ENCODE data around the gene LRRC45. TPM values are rescaled to one million over a fixed set of nuclear protein-coding genes. Genes with fewer than 3 reads are reported as not detected.

Gene LRRC45
- total RNA-seq, 1 experiment from 2014 or later, result 41.5 TPM

GRCh38 chr17:82008941-82009405, 14.1 kb upstream of the LRRC45 start:
- ChIA-PET CTCF (interaction anchor here (0.6 kb wide), 1 partner anchor 54 kb away, joined by 5 read pairs; no protein-coding TSS in a partner anchor), POLR2A (ENCODE audit: unreplicated experiment) (interaction anchor here (0.6 kb wide), 1 partner anchor 11 kb away, joined by 13 read pairs; no protein-coding TSS in a partner anchor)
- no peaks in the 10 kb centered on the region for H3K27me3 ChIP-seq (ENCODE audit: insufficient read depth, low read depth)
- peaks cover 5% of the 10 kb centered on the region for H3K4me1 ChIP-seq (replicated peaks; ENCODE audit: insufficient read depth)
- no TSS peak for BruUV-seq (replicated peaks)
- TF ChIP-seq EZH2 (IDR thresholded peaks at IDR 0.05; ENCODE audit: low read depth) (no peak), CTCF (conservative IDR thresholded peaks at IDR 0.05) (no peak)
- H3K4me2 ChIP-seq, result no peak overlapping the region
- H3K36me3 ChIP-seq (ENCODE audit: low read depth), result no peaks in the 10 kb centered on the region
- H3K79me2 ChIP-seq (ENCODE audit: low read depth), result no peaks in the 10 kb centered on the region
- DNase-seq, result no peak
- H3F3A ChIP-seq (ENCODE audit: insufficient read depth, low read depth), result no peaks in the 10 kb centered on the region
- no peaks in the 10 kb centered on the region for H3K9me2 ChIP-seq (ENCODE audit: insufficient read depth)
- H3K4me3 ChIP-seq, result no peak overlapping the region
- H3K9me3 ChIP-seq (ENCODE audit: insufficient read depth, low read depth), result no peaks in the 10 kb centered on the region
- no peaks in the 10 kb centered on the region for H4K20me1 ChIP-seq (ENCODE audit: insufficient read depth)
- intact Hi-C loops (cut with micrococcal nuclease; ENCODE audit: unreplicated experiment), result no loop called here
- H3K27ac ChIP-seq, result no peak overlapping the region
- H2AFZ ChIP-seq, result no peak overlapping the region

- Histone ChIP-seq H3K4me2 (no peak overlapping the region), H3K36me3 (ENCODE audit: low read depth) (no peaks in the 10 kb centered on the region), H3K4me1 (replicated peaks; ENCODE audit: insufficient read depth) (peaks cover under 1% of the 10 kb centered on the region; the same call in 1 of the 2 replicates), H3K27me3 (ENCODE audit: insufficient read depth, low read depth) (no peaks in the 10 kb centered on the region), H3K4me3 (no peak overlapping the region), H3K9me2 (ENCODE audit: insufficient read depth) (no peaks in the 10 kb centered on the region), H4K20me1 (ENCODE audit: insufficient read depth) (no peaks in the 10 kb centered on the region), H3K27ac (no peak overlapping the region), H3F3A (ENCODE audit: insufficient read depth, low read depth) (no peaks in the 10 kb centered on the region), H3K9me3 (ENCODE audit: insufficient read depth, low read depth) (no peaks in the 10 kb centered on the region), H2AFZ (no peak overlapping the region), H3K79me2 (ENCODE audit: low read depth) (no peaks in the 10 kb centered on the region)
- POLR2A ChIA-PET (ENCODE audit: unreplicated experiment), result interaction anchor here (0.6 kb wide), 1 partner anchor 11 kb away, joined by 13 read pairs; no protein-coding TSS in a partner anchor
- CTCF ChIA-PET, result interaction anchor here (0.6 kb wide), 1 partner anchor 54 kb away, joined by 5 read pairs; no protein-coding TSS in a partner anchor
- intact Hi-C loops (cut with micrococcal nuclease; ENCODE audit: unreplicated experiment), result no loop called here
- DNase-seq, result no peak
- no TSS peak for BruUV-seq (replicated peaks)
- TF ChIP-seq EZH2 (IDR thresholded peaks at IDR 0.05; ENCODE audit: low read depth) (no peak), CTCF (conservative IDR thresholded peaks at IDR 0.05) (no peak)
These were observed 13.7 kb upstream of the LRRC45 start for GRCh38 chr17:82009413-82009812.

- H3K9me3 ChIP-seq (ENCODE audit: insufficient read depth, low read depth), result no peaks in the 10 kb centered on the region
- H3K4me2 ChIP-seq, result no peak overlapping the region
- H3K4me1 ChIP-seq (replicated peaks; ENCODE audit: insufficient read depth), result no peaks in the 10 kb centered on the region
- no peaks in the 10 kb centered on the region for H3K27me3 ChIP-seq (ENCODE audit: insufficient read depth, low read depth)
- H3K27ac ChIP-seq, result no peak overlapping the region
- no peaks in the 10 kb centered on the region for H3K36me3 ChIP-seq (ENCODE audit: low read depth)
- no TSS peak for BruUV-seq (replicated peaks)
- no peak overlapping the region for H3K4me3 ChIP-seq
- ChIA-PET POLR2A (ENCODE audit: unreplicated experiment) (no interaction called here), CTCF (no interaction called here)
- H3K79me2 ChIP-seq (ENCODE audit: low read depth), result no peaks in the 10 kb centered on the region
- no peak for DNase-seq
- no peaks in the 10 kb centered on the region for H4K20me1 ChIP-seq (ENCODE audit: insufficient read depth)
- no peak overlapping the region for H2AFZ ChIP-seq
- no peaks in the 10 kb centered on the region for H3K9me2 ChIP-seq (ENCODE audit: insufficient read depth)
- intact Hi-C loops (cut with micrococcal nuclease; ENCODE audit: unreplicated experiment), result no loop called here
- TF ChIP-seq CTCF (conservative IDR thresholded peaks at IDR 0.05), result no peak
- H3F3A ChIP-seq (ENCODE audit: insufficient read depth, low read depth), result no peaks in the 10 kb centered on the region
These were observed 12.3 kb upstream of the LRRC45 start for GRCh38 chr17:82010575-82011525.
